Esophagus muscularis mucosa (tissue), 3 donors: ENCODE results near the gene WDR91.

Experiments used
- CTCF ChIP-seq, 3 experiments: fragments of 200-600 bp in 2 of 3; fragments of 450-650 bp in 1 of 3; sonication (generic) in 2 of 3; IDR thresholded peaks; one replicate each; pipeline ENCODE4 v1.5.1; 2017 to 2019; ENCODE audit warnings: antibody characterized with exemption in 3 of 3, mild to moderate bottlenecking in 2 of 3, moderate library complexity in 1 of 3
- EP300 ChIP-seq: sonication (generic); formaldehyde crosslinking; IDR thresholded peaks from one replicate; pipeline ENCODE4 v1.6.1; 2017; ENCODE audit warnings: antibody characterized with exemption

GRCh38 chr7:135188298-135188984, 22.9 kb downstream of the WDR91 start:
- TF ChIP-seq EP300 (no peak), CTCF (IDR thresholded peaks at IDR 0.05) (no peak)
